ENCODE measurements around the gene MRLN. TPM values are rescaled to one million over a fixed set of nuclear protein-coding genes. Genes with fewer than 3 reads are reported as not detected.

The MRLN gene
- total and polyA plus RNA-seq, 4 donors: 0.35 to 0.98 (median 0.75) TPM; not detected in 1

- DNase-seq: no peak
- ATAC-seq (ENCODE audit: insufficient read depth, low FRiP score): no peak
- 68 to 79% methylated on average over 4 of the region's 4 CpGs for WGBS, 2 donors
- Histone ChIP-seq H3K27ac (ENCODE audit: low read depth in 1 of 2, low read length in 1 of 2) (no peak overlapping the region), H3K36me3 (ENCODE audit: control insufficient read depth in 4 of 4, insufficient read depth in 4 of 4, low read length in 4 of 4) (no peaks in the 10 kb centered on the region), H3K4me1 (ENCODE audit: control insufficient read depth in 5 of 5, insufficient read depth in 5 of 5, low read length in 5 of 5) (peaks cover 0 to 9% (median 0%) of the 10 kb centered on the region in 5 donors), H3K27me3 (ENCODE audit: control insufficient read depth in 3 of 3, insufficient read depth in 3 of 3, low read length in 2 of 3) (no peaks in the 10 kb centered on the region), H3K4me3 (no peak overlapping the region), H3K9ac (ENCODE audit: insufficient read depth in 1 of 2, low read length in 2 of 2) (no peak overlapping the region), H3K9me3 (ENCODE audit: control insufficient read depth in 4 of 4, insufficient read depth in 3 of 4, low read length in 3 of 4) (no peaks in the 10 kb centered on the region)
- TF ChIP-seq CTCF (IDR thresholded peaks at IDR 0.05; ENCODE audit: control extremely low read depth, extremely low read depth): no peak
Measured at GRCh38 chr10:59702347-59702746, 50.9 kb downstream of the MRLN start.

DNA sequence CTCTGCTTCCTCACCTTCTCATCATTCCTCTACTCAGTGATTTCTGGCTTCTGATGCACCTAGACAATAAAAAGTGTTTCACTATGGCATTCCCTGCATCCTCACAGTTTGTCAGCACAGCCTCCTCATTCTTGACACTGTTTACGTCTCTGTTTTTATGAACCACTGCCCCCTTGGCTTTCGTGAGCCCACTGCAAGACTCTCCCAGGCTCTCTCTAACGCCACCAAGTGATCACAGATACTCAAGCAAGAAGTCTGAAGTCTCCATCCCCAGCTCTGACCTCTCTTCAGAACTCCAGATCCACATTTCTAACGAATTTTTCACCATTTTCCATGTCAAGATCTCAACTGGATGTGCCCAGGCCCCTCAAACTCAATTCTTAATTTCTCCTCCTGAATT, 52.5 kb downstream of the MRLN start:
- ATAC-seq (ENCODE audit: insufficient read depth, low FRiP score) (no peak), DNase-seq (peak in 1 of 3 donors; percentile 30)
- Histone ChIP-seq H3K36me3 (ENCODE audit: control insufficient read depth in 4 of 4, insufficient read depth in 4 of 4, low read length in 4 of 4) (no peaks in the 10 kb centered on the region), H3K27ac (ENCODE audit: low read depth in 1 of 2, low read length in 1 of 2) (no peak overlapping the region), H3K9me3 (ENCODE audit: control insufficient read depth in 4 of 4, insufficient read depth in 3 of 4, low read length in 3 of 4) (no peaks in the 10 kb centered on the region), H3K9ac (ENCODE audit: insufficient read depth in 1 of 2, low read length in 2 of 2) (no peak overlapping the region), H3K4me3 (no peak overlapping the region), H3K4me1 (ENCODE audit: control insufficient read depth in 5 of 5, insufficient read depth in 5 of 5, low read length in 5 of 5) (peaks cover 0 to 9% (median 0%) of the 10 kb centered on the region in 5 donors), H3K27me3 (ENCODE audit: control insufficient read depth in 3 of 3, insufficient read depth in 3 of 3, low read length in 2 of 3) (no peaks in the 10 kb centered on the region)
- no peak for TF ChIP-seq CTCF (IDR thresholded peaks at IDR 0.05; ENCODE audit: control extremely low read depth, extremely low read depth)
- 61 to 73% methylated on average over 4 of the region's 4 CpGs for WGBS, 2 donors

- TF ChIP-seq CTCF (IDR thresholded peaks at IDR 0.05; ENCODE audit: control extremely low read depth, extremely low read depth): no peak
- Histone ChIP-seq H3K4me3 (no peak overlapping the region), H3K27me3 (ENCODE audit: control insufficient read depth in 3 of 3, insufficient read depth in 3 of 3, low read length in 2 of 3) (no peaks in the 10 kb centered on the region), H3K27ac (ENCODE audit: low read depth in 1 of 2, low read length in 1 of 2) (no peak overlapping the region), H3K4me1 (ENCODE audit: control insufficient read depth in 5 of 5, insufficient read depth in 5 of 5, low read length in 5 of 5) (no peaks in the 10 kb centered on the region), H3K36me3 (ENCODE audit: control insufficient read depth in 4 of 4, insufficient read depth in 4 of 4, low read length in 4 of 4) (no peaks in the 10 kb centered on the region), H3K9me3 (ENCODE audit: control insufficient read depth in 4 of 4, insufficient read depth in 3 of 4, low read length in 3 of 4) (no peaks in the 10 kb centered on the region), H3K9ac (ENCODE audit: insufficient read depth in 1 of 2, low read length in 2 of 2) (no peak overlapping the region)
- no peak for DNase-seq
- 69 to 85% methylated on average over 1 of the region's 1 CpG for WGBS, 2 donors
- ATAC-seq (ENCODE audit: insufficient read depth, low FRiP score): no peak
Measured at GRCh38 chr10:59698326-59698725, 54.9 kb downstream of the MRLN start.

DNA sequence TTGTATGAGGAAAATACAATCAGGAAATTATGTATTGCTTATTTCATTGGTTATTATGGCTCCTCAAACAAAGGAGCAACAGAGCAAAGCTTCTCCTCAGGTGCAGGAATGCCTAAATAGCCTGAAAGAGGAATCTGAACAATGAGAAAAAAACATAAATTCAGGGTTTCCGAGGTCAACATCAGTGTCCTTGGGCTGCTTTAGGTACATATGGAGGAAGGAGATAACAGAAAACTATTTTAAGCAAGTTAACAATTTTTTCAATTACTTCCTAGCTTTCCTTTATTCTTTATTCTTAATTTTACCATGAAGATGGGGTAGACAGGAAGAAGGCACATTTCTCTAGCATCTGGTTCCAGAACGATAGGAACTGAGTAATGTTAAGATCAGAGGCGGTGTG, 57.6 kb downstream of the MRLN start:
- no peak overlapping the region for H3K27ac ChIP-seq (ENCODE audit: low read depth in 1 of 2, low read length in 1 of 2)
- TF ChIP-seq CTCF (IDR thresholded peaks at IDR 0.05; ENCODE audit: control extremely low read depth, extremely low read depth): no peak
- no peaks in the 10 kb centered on the region for H3K36me3 ChIP-seq (ENCODE audit: control insufficient read depth in 4 of 4, insufficient read depth in 4 of 4, low read length in 4 of 4)
- H3K9ac ChIP-seq (ENCODE audit: insufficient read depth in 1 of 2, low read length in 2 of 2): no peak overlapping the region
- no peaks in the 10 kb centered on the region for H3K9me3 ChIP-seq (ENCODE audit: control insufficient read depth in 4 of 4, insufficient read depth in 3 of 4, low read length in 3 of 4)
- WGBS, 2 donors: 52 to 61% methylated on average over 3 of the region's 3 CpGs
- DNase-seq: no peak
- no peak overlapping the region for H3K4me3 ChIP-seq
- no peaks in the 10 kb centered on the region for H3K27me3 ChIP-seq (ENCODE audit: control insufficient read depth in 3 of 3, insufficient read depth in 3 of 3, low read length in 2 of 3)
- ATAC-seq (ENCODE audit: insufficient read depth, low FRiP score): no peak
- H3K4me1 ChIP-seq (ENCODE audit: control insufficient read depth in 5 of 5, insufficient read depth in 5 of 5, low read length in 5 of 5): no peaks in the 10 kb centered on the region
